Left forelimb (tissue), 1 donor: ENCODE measurements around the gene DVL2.
A peak's percentile ranks its signal among the peaks of the same experiment; 100 is the strongest.

Experiments used
- DNase-seq: peaks from one replicate; pipeline ENCODE4 v3.0.0-alpha.2; 2018; ENCODE audit warnings: low spot score

DVL2 gene

DNA sequence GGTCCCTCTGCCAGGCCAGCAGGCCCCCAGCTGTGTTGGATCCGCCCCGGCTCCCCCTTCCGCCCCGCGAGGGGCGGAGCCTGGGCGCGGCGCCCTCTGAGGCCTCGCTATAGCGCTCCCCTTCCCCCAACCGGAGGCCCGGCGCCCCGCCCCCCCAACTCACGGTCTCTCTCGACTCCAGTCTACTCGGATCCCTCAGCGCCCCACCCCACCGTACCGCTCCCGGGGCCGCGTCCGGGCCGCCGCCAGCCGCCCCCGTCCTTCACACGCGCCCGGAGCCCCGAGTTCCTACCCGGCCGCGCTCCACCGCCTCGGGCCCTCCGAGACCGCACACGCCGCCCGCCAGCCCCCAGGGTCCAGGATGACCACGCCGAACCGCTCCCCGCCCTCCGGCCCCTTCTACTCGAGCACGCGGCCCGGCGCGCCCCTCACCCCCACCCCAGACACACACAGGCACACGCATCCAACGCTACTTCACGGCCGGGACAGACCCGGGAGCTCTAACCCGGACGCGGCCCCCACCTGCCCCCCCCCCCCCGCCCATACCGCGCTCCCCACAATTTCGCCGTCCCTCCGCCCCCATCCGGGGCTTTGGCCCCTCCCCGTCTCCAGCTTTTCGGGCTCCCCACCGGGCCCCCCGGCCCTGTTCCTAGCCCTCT lies 3.6 kb upstream of the DVL2 start:
- no peak for DNase-seq

- DNase-seq = no peak
These were observed 3.0 kb upstream of the DVL2 start for GRCh38 chr17:7237266-7237760.

DNA sequence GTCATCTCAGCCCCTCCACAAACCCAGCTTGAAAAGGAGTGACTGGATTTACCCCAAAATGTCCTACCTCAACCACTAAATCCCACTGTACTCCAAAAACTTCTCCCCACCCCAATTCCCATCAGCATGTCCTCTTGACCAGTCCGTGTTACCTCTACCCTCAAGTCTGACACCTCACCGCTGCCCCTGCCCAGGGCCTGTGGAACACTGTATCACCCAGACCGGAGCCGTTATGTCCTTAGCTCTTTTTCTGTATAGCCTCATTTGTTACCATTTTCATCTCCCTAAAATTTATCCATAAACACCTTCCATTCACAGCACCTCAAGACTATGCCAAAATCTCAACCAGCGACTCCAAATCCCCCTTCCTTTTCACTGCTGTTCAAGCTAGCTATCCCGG lies 2.5 kb upstream of the DVL2 start:
- no peak for DNase-seq

- DNase-seq = no peak
These were observed 1.7 kb upstream of the DVL2 start for GRCh38 chr17:7235693-7236665.

GRCh38 chr17:7233701-7234082 lies 625 bp downstream of the DVL2 start:
- no peak for DNase-seq

DNA sequence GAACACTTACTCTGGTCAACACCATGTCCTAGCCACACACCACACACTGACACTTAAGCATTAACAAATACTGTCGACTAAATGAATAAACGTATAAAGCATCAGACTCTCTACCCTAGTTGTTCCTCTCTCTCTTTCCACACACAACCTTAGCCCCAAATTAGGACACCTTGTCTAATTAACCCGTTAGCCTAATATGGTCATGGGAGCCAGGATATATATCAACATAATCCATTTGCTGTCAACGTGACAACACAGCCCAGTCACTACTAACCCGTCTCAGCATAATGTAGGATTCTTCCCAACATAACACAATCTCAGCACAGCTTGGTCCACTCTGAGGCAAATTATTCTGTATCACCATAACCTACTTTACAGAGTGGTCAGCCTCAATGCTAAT lies 2.2 kb downstream of the DVL2 start:
- DNase-seq = no peak

DNA sequence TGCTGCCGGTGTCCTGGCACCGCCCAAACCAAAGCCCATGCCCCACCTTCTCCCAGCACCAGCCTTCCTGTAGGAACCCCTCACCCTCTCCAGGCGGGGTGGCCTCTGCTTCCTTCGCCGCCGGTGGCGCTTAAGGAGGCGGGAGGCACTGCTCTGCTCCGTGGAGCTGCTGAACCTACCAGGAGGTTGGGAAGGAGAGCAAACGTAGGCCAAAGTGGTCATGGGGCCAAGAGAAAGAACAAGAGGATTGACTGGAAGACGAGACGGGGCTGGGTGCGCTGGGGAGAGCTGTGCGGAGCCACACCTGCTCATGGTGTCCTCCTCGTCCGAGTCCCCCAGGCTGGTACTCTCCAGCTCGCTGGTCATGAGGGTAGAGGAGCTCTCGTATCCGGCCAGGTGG lies 4.8 kb downstream of the DVL2 start:
- no peak for DNase-seq

GRCh38 chr17:7228920-7229319 lies 5.4 kb downstream of the DVL2 start:
- no peak for DNase-seq

- no peak for DNase-seq
These were observed 7.3 kb downstream of the DVL2 start for GRCh38 chr17:7226721-7227710.

GRCh38 chr17:7225711-7226331 lies 8.5 kb downstream of the DVL2 start:
- no peak for DNase-seq

DNA sequence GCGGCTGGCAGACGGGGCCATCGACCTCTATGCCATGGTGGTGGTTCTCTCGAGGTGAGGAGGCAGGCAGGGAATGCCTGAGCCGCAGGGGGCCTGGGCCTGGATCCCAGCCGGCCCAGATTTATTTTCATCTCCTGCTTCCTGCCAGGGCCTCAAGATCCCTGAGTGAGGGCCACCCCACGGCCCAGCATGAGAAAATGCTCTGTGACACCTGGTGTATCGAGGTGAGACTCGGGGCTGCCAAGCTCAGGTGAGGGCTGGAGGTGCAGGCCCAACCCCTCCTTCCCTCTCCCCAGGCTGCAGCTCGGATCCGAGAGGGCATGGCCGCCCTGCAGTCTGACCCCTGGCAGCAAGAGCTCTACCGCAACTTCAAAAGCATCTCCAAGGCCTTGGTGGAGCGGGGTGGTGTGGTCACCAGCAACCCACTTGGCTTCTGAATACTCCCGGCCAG lies 9.6 kb downstream of the DVL2 start:
- DNase-seq = no peak

DNA sequence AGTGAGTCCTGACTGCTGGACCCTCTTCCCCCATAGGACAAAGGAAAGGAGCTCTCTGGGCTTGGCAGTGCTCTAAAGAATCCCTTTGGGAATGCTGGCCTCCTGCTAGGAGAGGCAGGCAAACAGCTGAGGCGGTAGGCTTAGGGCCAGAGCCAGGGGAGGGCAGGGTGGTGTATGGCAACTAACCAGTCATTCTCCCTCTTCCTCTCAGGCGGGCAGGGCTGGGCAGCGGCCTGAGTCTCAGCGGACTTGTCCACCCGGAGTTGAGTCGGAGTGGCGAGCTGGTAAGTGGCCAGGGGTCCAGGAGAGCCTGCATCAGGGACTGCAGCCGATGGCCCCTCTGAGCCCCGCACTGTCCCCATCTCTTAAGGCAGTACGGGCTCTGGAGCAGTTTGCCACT lies 10.2 kb downstream of the DVL2 start:
- peak; percentile 55 for DNase-seq

DNA sequence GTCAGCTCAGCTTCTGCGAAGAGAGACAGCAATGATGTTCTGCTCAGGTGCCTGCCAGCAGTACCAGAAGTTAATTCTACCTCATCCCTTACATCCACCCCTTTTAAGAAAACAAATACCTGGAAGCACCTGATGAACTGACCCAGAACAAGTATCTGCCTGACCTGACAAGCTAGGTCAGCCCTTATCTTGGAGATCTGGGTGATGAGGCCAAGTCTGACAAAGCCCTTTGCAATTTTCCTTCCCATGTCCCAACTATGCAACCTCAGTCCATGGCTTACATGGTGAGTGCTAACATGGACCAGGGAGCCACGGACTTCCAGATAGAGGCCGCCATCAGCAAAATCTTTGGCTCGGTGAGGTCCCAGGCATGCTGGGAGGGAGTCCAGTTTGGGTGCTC lies 10.9 kb downstream of the DVL2 start:
- DNase-seq = no peak

- DNase-seq = no peak
These were observed 11.4 kb downstream of the DVL2 start for GRCh38 chr17:7222972-7223292.

DNA sequence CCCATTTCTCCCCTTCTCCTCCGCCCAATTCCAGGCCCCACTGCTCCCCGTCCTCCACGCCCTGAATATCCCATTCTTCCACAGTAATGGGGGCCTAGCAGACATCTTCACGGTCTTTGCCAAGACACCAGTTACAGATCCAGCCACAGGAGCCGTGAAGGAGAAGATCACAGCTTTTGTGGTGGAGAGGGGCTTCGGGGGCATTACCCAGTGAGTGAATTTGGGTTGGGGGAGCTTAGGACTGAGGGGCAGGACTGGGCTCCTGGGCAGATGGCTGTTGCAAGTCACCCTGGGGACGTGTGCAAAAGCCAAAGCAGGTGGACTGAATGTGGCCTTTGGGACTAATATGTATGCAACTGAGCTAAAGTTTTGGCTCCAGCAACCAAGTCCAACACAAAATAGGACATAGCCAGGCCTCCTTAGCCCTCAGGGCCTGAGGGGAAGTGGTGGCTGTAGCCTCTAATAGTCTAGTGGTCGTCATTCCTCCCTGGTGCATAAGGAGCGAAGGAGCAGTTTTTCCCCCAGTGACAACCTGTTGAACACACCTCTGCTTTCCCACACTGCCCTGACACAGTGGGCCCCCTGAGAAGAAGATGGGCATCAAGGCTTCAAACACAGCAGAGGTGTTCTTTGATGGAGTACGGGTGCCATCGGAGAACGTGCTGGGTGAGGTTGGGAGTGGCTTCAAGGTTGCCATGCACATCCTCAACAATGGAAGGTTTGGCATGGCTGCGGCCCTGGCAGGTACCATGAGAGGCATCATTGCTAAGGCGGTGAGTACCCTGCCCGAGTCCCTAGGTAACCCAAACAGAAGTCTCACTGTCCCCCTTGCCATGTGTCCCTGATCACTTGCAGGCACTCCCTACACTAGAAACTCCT lies 12.0 kb downstream of the DVL2 start:
- no peak for DNase-seq

- DNase-seq = no peak
These were observed 12.8 kb downstream of the DVL2 start for GRCh38 chr17:7221278-7222092.

DNA sequence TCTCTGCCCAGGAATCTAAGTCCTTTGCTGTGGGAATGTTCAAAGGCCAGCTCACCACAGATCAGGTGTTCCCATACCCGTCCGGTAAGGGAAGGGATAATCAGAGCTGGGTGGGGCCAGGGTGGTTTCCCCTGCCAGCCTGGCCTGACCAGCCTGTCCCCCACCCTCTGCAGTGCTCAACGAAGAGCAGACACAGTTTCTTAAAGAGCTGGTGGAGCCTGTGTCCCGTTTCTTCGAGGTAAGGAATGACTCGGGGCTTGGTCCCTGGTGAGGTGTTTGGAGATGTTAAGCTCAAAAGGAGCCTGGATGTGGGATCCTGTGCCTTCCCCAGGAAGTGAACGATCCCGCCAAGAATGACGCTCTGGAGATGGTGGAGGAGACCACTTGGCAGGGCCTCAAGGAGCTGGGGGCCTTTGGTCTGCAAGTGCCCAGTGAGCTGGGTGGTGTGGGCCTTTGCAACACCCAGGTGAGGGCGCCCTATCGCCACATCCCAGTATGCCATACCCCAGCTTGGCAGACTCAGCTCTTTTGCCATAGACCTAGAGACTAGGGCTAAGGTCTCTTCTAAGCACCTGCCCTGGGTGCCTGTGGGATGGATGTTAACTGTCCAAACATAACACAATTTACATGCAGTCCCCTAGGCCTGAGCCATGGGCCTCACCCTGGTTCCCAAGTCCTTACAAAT lies 13.6 kb downstream of the DVL2 start:
- DNase-seq = no peak

GRCh38 chr17:7219812-7220592 lies 14.3 kb downstream of the DVL2 start, which contains the start of the genes ACADVL and DLG4:
TSS of gene ACADVL (plus strand) at chr17:7219938. CDS start at chr17:7219985, 47 bp downstream.
TSS of gene DLG4 (minus strand) at chr17:7219836.
- peak; percentile 93 for DNase-seq
